Measurements from ENCODE around the gene RELL1. TPM values are rescaled to one million over a fixed set of nuclear protein-coding genes. Genes with fewer than 3 reads are reported as not detected.

The RELL1 gene
- total RNA-seq, 2 donors from 2014 or later = 24.4 to 48.2 TPM

- no peaks in the 10 kb centered on the region for H3K27me3 ChIP-seq
- intact Hi-C loops (cut with DNase I) = no loop called here
- no peaks in the 10 kb centered on the region for H3K36me3 ChIP-seq
- H3K9me3 ChIP-seq = no peaks in the 10 kb centered on the region
- no peak for TF ChIP-seq CTCF (IDR thresholded peaks at IDR 0.05)
- no peak overlapping the region for H3K4me3 ChIP-seq
- H3K4me1 ChIP-seq = no peaks in the 10 kb centered on the region
- no peak overlapping the region for H3K9ac ChIP-seq (ENCODE audit: low read depth in 2 of 2, low read length in 2 of 2)
- H3K27ac ChIP-seq = no peak overlapping the region
- no peak for DNase-seq
Observed at GRCh38 chr4:37721995-37722638, 35.9 kb upstream of the RELL1 start.

- H3K9ac ChIP-seq (ENCODE audit: low read depth in 2 of 2, low read length in 2 of 2) = no peak overlapping the region
- no peaks in the 10 kb centered on the region for H3K27me3 ChIP-seq
- no peaks in the 10 kb centered on the region for H3K36me3 ChIP-seq
- no peak for TF ChIP-seq CTCF (IDR thresholded peaks at IDR 0.05)
- intact Hi-C loops (cut with DNase I) = no loop called here
- H3K27ac ChIP-seq = no peak overlapping the region
- no peaks in the 10 kb centered on the region for H3K9me3 ChIP-seq
- no peak for DNase-seq
- no peaks in the 10 kb centered on the region for H3K4me1 ChIP-seq
- no peak overlapping the region for H3K4me3 ChIP-seq
Observed at GRCh38 chr4:37719021-37719420, 32.8 kb upstream of the RELL1 start.

- no peaks in the 10 kb centered on the region for H3K36me3 ChIP-seq
- no peak overlapping the region for H3K27ac ChIP-seq
- no peaks in the 10 kb centered on the region for H3K4me1 ChIP-seq
- no peak overlapping the region for H3K4me3 ChIP-seq
- intact Hi-C loops (cut with DNase I) = no loop called here
- H3K27me3 ChIP-seq = no peaks in the 10 kb centered on the region
- no peaks in the 10 kb centered on the region for H3K9me3 ChIP-seq
- TF ChIP-seq CTCF (IDR thresholded peaks at IDR 0.05) = no peak
- H3K9ac ChIP-seq (ENCODE audit: low read depth in 2 of 2, low read length in 2 of 2) = no peak overlapping the region
- no peak for DNase-seq
Observed at GRCh38 chr4:37717576-37717975, 31.4 kb upstream of the RELL1 start.

GRCh38 chr4:37715889-37716402 lies 29.8 kb upstream of the RELL1 start:
- H3K27ac ChIP-seq = peak overlapping the region; percentile 13
- no peaks in the 10 kb centered on the region for H3K27me3 ChIP-seq
- peak; percentile 75 for DNase-seq
- no peaks in the 10 kb centered on the region for H3K4me1 ChIP-seq
- no peak for TF ChIP-seq CTCF (IDR thresholded peaks at IDR 0.05)
- H3K9me3 ChIP-seq = no peaks in the 10 kb centered on the region
- no peaks in the 10 kb centered on the region for H3K36me3 ChIP-seq
- H3K9ac ChIP-seq (ENCODE audit: low read depth in 2 of 2, low read length in 2 of 2) = no peak overlapping the region
- intact Hi-C loops (cut with DNase I) = no loop called here
- no peak overlapping the region for H3K4me3 ChIP-seq

- Histone ChIP-seq H3K36me3 (no peaks in the 10 kb centered on the region), H3K9me3 (no peaks in the 10 kb centered on the region), H3K27me3 (no peaks in the 10 kb centered on the region), H3K4me1 (no peaks in the 10 kb centered on the region), H3K4me3 (no peak overlapping the region), H3K9ac (ENCODE audit: low read depth in 2 of 2, low read length in 2 of 2) (no peak overlapping the region), H3K27ac (no peak overlapping the region)
- TF ChIP-seq CTCF (IDR thresholded peaks at IDR 0.05) = no peak
- intact Hi-C loops (cut with DNase I) = no loop called here
- DNase-seq = no peak
Observed at GRCh38 chr4:37710491-37710890, 24.3 kb upstream of the RELL1 start.
